Muscle of back (tissue), 11 donors: ENCODE measurements around the gene SPRED2. TPM values are rescaled to one million over a fixed set of nuclear protein-coding genes. Genes with fewer than 3 reads are reported as not detected.
A peak's percentile ranks its signal among the peaks of the same experiment; 100 is the strongest.
"Not testable (repeated sequence)": the region's sequence is repeated elsewhere in the genome, so short reads cannot be mapped to it uniquely, and the experiment has no call there.

Experiments used
- DNase-seq, 3 donors: peaks; one replicate each; pipeline versions ENCODE4 v3.0.0 to v3.0.0-alpha.2; 2013
- polyA plus RNA-seq, 10 donors: library from polyadenylated mRNA; unstranded; fragments of 120-200 nt; gene quantifications; one replicate each; pipeline ENCODE4 v1.2.1, GENCODE V29; 2013; ENCODE audit not compliant: insufficient read length in 10 of 10

Gene SPRED2
- polyA plus RNA-seq, 10 donors, result 30.1 to 44.1 (median 35.3) TPM

DNA sequence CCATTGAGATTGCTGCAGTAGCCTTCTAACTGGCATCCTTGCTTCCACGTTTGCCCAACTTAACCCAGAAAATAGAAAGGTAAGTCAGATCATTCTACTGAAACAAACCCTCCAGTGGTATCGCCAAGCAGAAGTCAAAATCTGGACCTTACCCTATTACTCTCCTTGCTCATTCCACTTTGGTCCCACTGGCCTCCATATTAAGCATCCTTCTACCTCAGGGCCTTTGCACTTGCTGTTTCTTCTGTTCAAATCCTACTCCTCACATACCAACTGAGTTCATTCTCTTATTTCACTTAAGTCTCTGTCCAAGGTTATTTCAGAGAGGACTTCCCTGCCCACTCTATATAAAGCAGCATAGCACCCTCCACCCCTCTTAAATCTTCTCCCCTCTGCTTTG lies 84.5 kb downstream of the SPRED2 start:
- no peak for DNase-seq

DNA sequence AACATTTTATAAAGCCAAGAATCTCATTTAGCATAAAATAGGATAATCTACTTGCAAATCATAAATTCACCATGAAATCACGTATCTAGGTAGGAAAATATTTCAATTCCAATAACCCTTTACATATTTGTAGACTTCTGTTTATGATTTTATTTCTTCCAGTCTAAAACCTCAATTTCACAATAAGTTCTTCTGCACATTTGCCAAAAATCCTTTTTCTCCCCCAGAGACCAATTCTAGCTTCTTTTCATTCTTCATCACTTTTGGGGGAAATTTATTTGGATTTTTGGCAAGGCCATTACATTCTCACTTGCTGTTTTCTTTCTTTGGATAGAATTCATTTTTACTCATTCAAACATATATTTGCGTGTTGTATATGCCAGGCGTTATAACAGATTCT lies 86.8 kb downstream of the SPRED2 start:
- peak; percentile 54 to 84 (median 59) for DNase-seq

- no peak for DNase-seq
Observed at GRCh38 chr2:65344689-65345088, 87.7 kb downstream of the SPRED2 start.

DNA sequence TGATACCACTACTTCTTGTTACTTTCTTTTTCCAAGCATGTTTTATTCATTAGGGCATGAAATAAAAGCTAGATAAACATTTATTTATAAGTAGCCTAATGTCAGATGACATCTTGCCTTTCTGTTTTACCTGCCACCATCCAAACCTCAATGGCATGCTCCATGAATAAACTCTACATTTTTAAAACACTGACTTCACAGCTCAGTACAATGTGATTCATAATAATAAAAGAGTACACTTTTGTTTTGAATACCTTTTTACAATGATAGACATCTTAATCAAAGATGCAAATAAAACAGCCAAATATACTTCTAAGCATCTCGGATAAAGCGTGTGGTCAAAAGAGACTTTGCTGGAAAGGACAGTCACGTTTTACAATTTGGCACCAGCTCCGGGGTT lies 88.2 kb downstream of the SPRED2 start:
- no peak for DNase-seq

- DNase-seq, result no peak
Observed at GRCh38 chr2:65343386-65343785, 89.0 kb downstream of the SPRED2 start.

- DNase-seq, result no peak
Observed at GRCh38 chr2:65340898-65341681, 91.3 kb downstream of the SPRED2 start.

DNA sequence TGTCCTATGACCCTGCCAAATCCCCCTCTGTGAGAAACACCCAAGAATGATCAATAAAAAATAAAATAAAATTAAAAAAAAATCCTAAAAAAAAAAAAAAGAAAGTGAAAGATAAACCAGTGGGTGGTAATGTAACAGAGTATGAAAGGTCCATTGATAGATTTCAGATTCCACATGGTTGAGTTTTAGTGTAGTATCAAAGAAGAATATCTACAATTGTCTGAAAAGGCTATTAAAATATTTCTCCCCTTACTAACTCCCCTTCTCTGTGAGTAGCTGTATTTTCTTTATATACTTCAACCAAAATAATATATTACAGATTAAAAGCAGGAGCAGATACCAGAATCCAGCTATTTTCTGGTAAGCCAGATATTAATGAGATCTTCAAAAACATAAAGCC lies 92.8 kb downstream of the SPRED2 start:
- no peak for DNase-seq

GRCh38 chr2:65338830-65339495 lies 93.4 kb downstream of the SPRED2 start:
- not testable (repeated sequence) for DNase-seq

GRCh38 chr2:65337915-65338314 lies 94.5 kb downstream of the SPRED2 start:
- DNase-seq, result not testable (repeated sequence)

DNA sequence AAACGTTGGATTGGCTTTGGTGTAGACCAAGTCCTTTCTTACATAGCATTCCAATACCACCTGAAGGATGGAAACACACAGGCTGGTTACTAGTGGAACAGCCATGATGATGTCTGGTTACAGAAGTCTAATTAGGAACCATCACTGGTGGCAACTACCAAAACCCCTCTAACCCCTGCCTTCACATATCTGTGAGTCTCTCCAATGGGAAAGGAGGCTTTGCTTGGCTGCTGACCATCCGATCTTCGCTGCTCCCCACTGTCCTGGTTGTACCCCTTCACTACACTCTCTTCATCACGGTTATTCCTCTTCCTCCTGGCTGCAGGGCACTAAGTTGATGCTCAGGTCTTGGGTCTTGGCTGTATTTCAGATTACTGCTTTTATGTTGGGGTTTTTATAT lies 97.7 kb downstream of the SPRED2 start:
- DNase-seq, result no peak

DNA sequence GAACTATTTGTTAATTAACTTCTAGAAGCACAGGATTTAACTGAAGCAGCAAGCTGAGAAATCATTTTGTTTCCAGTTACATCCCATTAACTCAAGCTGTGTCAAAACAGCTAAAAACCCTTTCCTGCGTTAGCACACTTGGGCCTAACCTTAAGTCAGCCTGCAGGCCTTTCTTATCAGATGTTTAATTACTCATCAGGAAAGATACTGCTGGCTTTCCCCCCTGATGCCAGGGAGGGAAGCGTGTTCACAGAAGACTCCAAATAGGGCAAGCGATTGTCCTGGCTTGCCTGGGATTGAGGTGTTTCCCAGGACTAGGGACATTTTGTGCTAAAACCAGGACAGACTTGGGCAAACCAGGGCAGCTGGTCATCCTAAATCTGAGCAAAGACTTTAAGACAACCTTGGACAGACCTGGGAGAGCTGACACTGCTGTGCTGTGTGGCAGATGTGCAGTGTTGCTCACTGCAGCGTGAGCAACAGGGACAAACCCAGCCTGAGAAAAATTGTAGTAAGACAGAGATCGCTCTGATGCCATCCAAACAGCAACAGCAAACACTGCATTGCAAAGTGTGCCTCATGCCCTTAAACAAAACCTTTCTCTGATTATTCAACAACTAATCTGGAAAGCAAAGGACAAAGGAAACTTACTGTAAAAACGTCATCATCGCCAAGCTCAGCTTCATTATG lies 100.9 kb downstream of the SPRED2 start:
- DNase-seq, result no peak

DNA sequence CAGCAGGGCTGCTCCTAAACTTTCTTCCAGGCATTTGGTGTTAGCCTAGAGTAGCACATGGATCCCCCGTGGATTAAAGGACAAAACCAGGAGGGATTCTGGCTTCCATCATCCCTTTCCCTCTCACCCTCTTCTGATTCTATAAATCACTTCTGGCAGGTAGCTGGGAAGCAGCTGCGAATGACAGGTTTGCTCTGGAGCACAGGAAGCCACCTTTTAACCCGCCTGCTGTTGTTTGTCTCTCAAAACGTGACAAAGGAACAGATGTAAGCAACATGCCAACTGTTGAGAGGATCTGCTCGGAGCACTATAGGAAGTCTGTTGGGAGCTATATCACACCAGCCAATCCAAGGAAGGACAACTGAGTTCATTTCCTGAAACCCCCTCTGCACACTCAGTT lies 102.9 kb downstream of the SPRED2 start:
- no peak for DNase-seq

DNA sequence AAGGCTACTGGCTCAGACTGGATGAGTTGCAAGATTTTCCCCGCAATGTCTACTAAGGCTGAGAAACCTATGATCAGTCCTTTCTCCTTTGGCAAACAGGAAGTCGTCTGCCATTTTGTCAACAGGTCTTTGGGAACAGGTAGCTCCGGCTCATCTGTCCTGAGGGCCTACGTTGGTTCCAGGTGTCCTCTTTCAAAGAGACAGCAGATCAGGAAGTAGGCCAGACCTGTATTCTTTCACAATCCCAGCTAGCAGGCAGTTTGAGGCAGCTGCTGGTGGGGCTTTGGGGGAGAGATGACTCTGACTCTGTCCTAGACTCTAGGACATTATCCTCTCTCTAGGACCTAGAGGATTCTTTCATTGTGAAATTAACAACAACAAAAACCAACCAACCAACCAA lies 106.1 kb downstream of the SPRED2 start:
- DNase-seq, result no peak

GRCh38 chr2:65325066-65325465 lies 107.3 kb downstream of the SPRED2 start:
- DNase-seq, result no peak

GRCh38 chr2:65320946-65321345 lies 111.5 kb downstream of the SPRED2 start:
- DNase-seq, result no peak

GRCh38 chr2:65320042-65320725 lies 112.2 kb downstream of the SPRED2 start:
- peak in 2 of 3 donors; percentile 59 to 84 for DNase-seq

GRCh38 chr2:65319674-65320041 lies 112.7 kb downstream of the SPRED2 start:
- no peak for DNase-seq

- no peak for DNase-seq
Observed at GRCh38 chr2:65319072-65319673, 113.2 kb downstream of the SPRED2 start.

DNA sequence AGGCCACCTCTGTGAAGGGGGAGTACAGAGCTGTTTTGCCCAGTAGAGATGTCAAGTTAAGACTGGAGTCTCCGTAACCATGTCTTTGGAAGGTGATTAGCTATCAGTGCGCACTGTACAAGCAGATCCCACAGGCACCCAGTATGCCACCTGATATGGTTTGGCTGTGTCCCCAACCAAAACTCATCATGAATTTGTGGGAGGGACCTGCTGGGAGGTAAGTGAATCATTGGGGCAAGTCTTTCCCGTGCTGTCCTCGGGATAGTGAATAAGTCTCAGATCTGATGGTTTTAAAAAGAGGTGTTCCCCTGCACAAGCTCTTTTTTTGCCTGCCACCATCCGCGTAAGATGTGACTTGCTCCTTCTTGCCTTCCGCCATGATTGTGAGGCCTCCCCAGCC lies 114.6 kb downstream of the SPRED2 start:
- DNase-seq, result no peak

GRCh38 chr2:65317351-65317750 lies 115.0 kb downstream of the SPRED2 start:
- not testable (repeated sequence) for DNase-seq

DNA sequence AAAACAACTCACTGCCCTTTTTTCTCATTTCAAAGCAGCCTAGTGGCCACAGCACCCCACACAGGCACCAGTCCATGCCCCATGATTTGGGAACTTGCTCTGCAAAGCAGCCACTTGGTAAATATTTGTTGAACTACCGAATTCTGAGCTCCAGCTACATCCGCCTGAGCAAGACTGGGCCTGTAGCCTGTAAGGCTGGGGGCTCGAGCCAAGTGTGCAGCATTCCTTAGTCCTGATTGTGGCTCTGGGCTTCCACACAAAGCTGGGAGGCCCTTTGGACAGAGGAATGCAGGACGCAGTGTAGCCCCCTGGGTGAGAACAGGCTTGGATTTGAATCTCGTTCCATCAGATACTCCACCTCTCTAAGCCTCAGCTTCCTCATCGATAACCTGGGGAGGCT lies 116.3 kb downstream of the SPRED2 start:
- peak; percentile 69 to 91 (median 79) for DNase-seq
